ENCODE measurements around the gene SLX9.

- TF ChIP-seq JUND (IDR thresholded peaks at IDR 0.05) (no peak), EZH2phosphoT487 (IDR thresholded peaks at IDR 0.05; ENCODE audit: borderline replicate concordance, low read depth) (no peak), NFIC (IDR thresholded peaks at IDR 0.05; ENCODE audit: borderline replicate concordance) (no peak), CTCF (IDR thresholded peaks at IDR 0.05) (no peak), MEF2A (IDR thresholded peaks at IDR 0.05; ENCODE audit: borderline replicate concordance, low read depth) (no peak), USF1 (IDR thresholded peaks at IDR 0.05; ENCODE audit: borderline replicate concordance, low read depth) (no peak), RFX5 (IDR thresholded peaks at IDR 0.05; ENCODE audit: low read length) (no peak), MAX (IDR thresholded peaks at IDR 0.05; ENCODE audit: low read depth) (no peak), PBX3 (IDR thresholded peaks at IDR 0.05) (no peak), POLR2AphosphoS5 (IDR thresholded peaks at IDR 0.05; ENCODE audit: low read depth, low read length) (no peak), EP300 (IDR thresholded peaks at IDR 0.05; ENCODE audit: borderline replicate concordance in 1 of 2, low read depth in 1 of 2, low read length in 1 of 2) (no peak), RAD21 (IDR thresholded peaks at IDR 0.05; ENCODE audit: low read length) (no peak), USF2 (IDR thresholded peaks at IDR 0.05; ENCODE audit: borderline replicate concordance, low read depth, low read length) (no peak)
These were observed 2.7 kb downstream of the SLX9 start for GRCh38 chr21:44942566-44942965.

Data from SK-N-SH (cell line).